Measurements from ENCODE around the gene KIAA1755.

The KIAA1755 gene

GRCh38 chr20:38227420-38228360, 32.8 kb downstream of the KIAA1755 start:
- TF ChIP-seq SUZ12 (IDR thresholded peaks at IDR 0.05; ENCODE audit: extremely low read depth, insufficient read depth, insufficient read length) (no peak), YY1 (IDR thresholded peaks at IDR 0.05; ENCODE audit: insufficient read depth, insufficient read length) (no peak), ZNF274 (IDR thresholded peaks at IDR 0.05; ENCODE audit: low read depth, low read length) (no peak)
- H3K27me3 ChIP-seq (ENCODE audit: insufficient read depth, insufficient read length), result no peaks in the 10 kb centered on the region
- no peaks in the 10 kb centered on the region for H3K36me3 ChIP-seq (ENCODE audit: insufficient read depth, insufficient read length, low read length)
- no peak overlapping the region for H3K9ac ChIP-seq (ENCODE audit: insufficient read length, low read depth)
- no peak overlapping the region for H3K4me3 ChIP-seq (ENCODE audit: insufficient read length, low read depth)
- DNase-seq (ENCODE audit: low read depth, low spot score), result no peak
- peaks cover 4% of the 10 kb centered on the region; the same call in 1 of the 2 replicates for H3K9me3 ChIP-seq (ENCODE audit: insufficient read depth, low read length)
- H3K4me1 ChIP-seq (ENCODE audit: insufficient read depth, insufficient read length), result no peaks in the 10 kb centered on the region

GRCh38 chr20:38226553-38226952, 34.0 kb downstream of the KIAA1755 start:
- H3K9ac ChIP-seq (ENCODE audit: insufficient read length, low read depth), result no peak overlapping the region
- peaks cover 4% of the 10 kb centered on the region; the same call in 1 of the 2 replicates for H3K9me3 ChIP-seq (ENCODE audit: insufficient read depth, low read length)

GRCh38 chr20:38225900-38226263, 34.7 kb downstream of the KIAA1755 start:
- Histone ChIP-seq H3K9me3 (ENCODE audit: insufficient read depth, low read length) (peaks cover 4% of the 10 kb centered on the region; the same call in 1 of the 2 replicates), H3K27me3 (ENCODE audit: insufficient read depth, insufficient read length) (no peaks in the 10 kb centered on the region), H3K4me1 (ENCODE audit: insufficient read depth, insufficient read length) (no peaks in the 10 kb centered on the region), H3K9ac (ENCODE audit: insufficient read length, low read depth) (no peak overlapping the region), H3K36me3 (ENCODE audit: insufficient read depth, insufficient read length, low read length) (no peaks in the 10 kb centered on the region), H3K4me3 (ENCODE audit: insufficient read length, low read depth) (no peak overlapping the region)
- no peak for TF ChIP-seq SUZ12 (IDR thresholded peaks at IDR 0.05; ENCODE audit: extremely low read depth, insufficient read depth, insufficient read length)
- no peak for TF ChIP-seq ZNF274 (IDR thresholded peaks at IDR 0.05; ENCODE audit: low read depth, low read length)
- no peak for TF ChIP-seq YY1 (IDR thresholded peaks at IDR 0.05; ENCODE audit: insufficient read depth, insufficient read length)
- no peak for DNase-seq (ENCODE audit: low read depth, low spot score)

More at GRCh38 chr20:38226553-38226952, 34.0 kb downstream of the KIAA1755 start:
- H3K4me3 ChIP-seq (ENCODE audit: insufficient read length, low read depth), result no peak overlapping the region
- TF ChIP-seq ZNF274 (IDR thresholded peaks at IDR 0.05; ENCODE audit: low read depth, low read length) (no peak), YY1 (IDR thresholded peaks at IDR 0.05; ENCODE audit: insufficient read depth, insufficient read length) (no peak), SUZ12 (IDR thresholded peaks at IDR 0.05; ENCODE audit: extremely low read depth, insufficient read depth, insufficient read length) (no peak)
- H3K27me3 ChIP-seq (ENCODE audit: insufficient read depth, insufficient read length), result no peaks in the 10 kb centered on the region
- no peaks in the 10 kb centered on the region for H3K36me3 ChIP-seq (ENCODE audit: insufficient read depth, insufficient read length, low read length)
- DNase-seq (ENCODE audit: low read depth, low spot score), result no peak
- H3K4me1 ChIP-seq (ENCODE audit: insufficient read depth, insufficient read length), result no peaks in the 10 kb centered on the region

- TF ChIP-seq ZNF274 (IDR thresholded peaks at IDR 0.05; ENCODE audit: low read depth, low read length) (no peak), SUZ12 (IDR thresholded peaks at IDR 0.05; ENCODE audit: extremely low read depth, insufficient read depth, insufficient read length) (no peak), YY1 (IDR thresholded peaks at IDR 0.05; ENCODE audit: insufficient read depth, insufficient read length) (no peak)
- Histone ChIP-seq H3K9me3 (ENCODE audit: insufficient read depth, low read length) (peaks cover 4% of the 10 kb centered on the region; the same call in 1 of the 2 replicates), H3K36me3 (ENCODE audit: insufficient read depth, insufficient read length, low read length) (no peaks in the 10 kb centered on the region), H3K4me3 (ENCODE audit: insufficient read length, low read depth) (no peak overlapping the region), H3K4me1 (ENCODE audit: insufficient read depth, insufficient read length) (no peaks in the 10 kb centered on the region), H3K27me3 (ENCODE audit: insufficient read depth, insufficient read length) (no peaks in the 10 kb centered on the region), H3K9ac (ENCODE audit: insufficient read length, low read depth) (no peak overlapping the region)
- no peak for DNase-seq (ENCODE audit: low read depth, low spot score)
These were observed 35.2 kb downstream of the KIAA1755 start for GRCh38 chr20:38225240-38225899.

GRCh38 chr20:38224531-38224930, 36.0 kb downstream of the KIAA1755 start:
- DNase-seq (ENCODE audit: low read depth, low spot score), result no peak
- Histone ChIP-seq H3K4me1 (ENCODE audit: insufficient read depth, insufficient read length) (peaks cover 2% of the 10 kb centered on the region), H3K27me3 (ENCODE audit: insufficient read depth, insufficient read length) (no peaks in the 10 kb centered on the region), H3K36me3 (ENCODE audit: insufficient read depth, insufficient read length, low read length) (no peaks in the 10 kb centered on the region), H3K4me3 (ENCODE audit: insufficient read length, low read depth) (no peak overlapping the region), H3K9me3 (ENCODE audit: insufficient read depth, low read length) (peaks cover 4% of the 10 kb centered on the region; the same call in 1 of the 2 replicates), H3K9ac (ENCODE audit: insufficient read length, low read depth) (no peak overlapping the region)
- TF ChIP-seq SUZ12 (IDR thresholded peaks at IDR 0.05; ENCODE audit: extremely low read depth, insufficient read depth, insufficient read length), result no peak
- no peak for TF ChIP-seq YY1 (IDR thresholded peaks at IDR 0.05; ENCODE audit: insufficient read depth, insufficient read length)
- no peak for TF ChIP-seq ZNF274 (IDR thresholded peaks at IDR 0.05; ENCODE audit: low read depth, low read length)

DNA sequence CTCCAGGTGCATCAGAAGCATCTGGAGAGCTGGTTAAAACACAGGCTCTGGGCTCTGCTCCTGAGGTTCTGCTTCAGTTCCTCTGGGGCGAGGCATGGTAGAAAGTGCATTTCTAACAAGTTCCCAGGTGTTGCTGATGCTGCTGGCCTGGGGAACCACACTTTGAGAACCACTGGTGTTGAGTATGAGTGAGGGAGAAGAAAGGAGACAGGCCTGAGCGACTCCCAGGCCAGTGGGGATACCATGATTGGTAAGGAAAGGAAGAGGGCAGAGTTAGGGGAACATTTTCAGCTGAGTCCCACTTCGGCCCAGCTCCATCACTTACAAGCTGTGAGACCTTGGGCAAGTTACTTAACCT, 36.8 kb downstream of the KIAA1755 start:
- no peak for TF ChIP-seq YY1 (IDR thresholded peaks at IDR 0.05; ENCODE audit: insufficient read depth, insufficient read length)
- no peak for TF ChIP-seq ZNF274 (IDR thresholded peaks at IDR 0.05; ENCODE audit: low read depth, low read length)
- TF ChIP-seq SUZ12 (IDR thresholded peaks at IDR 0.05; ENCODE audit: extremely low read depth, insufficient read depth, insufficient read length), result no peak
- DNase-seq (ENCODE audit: low read depth, low spot score), result no peak
- Histone ChIP-seq H3K4me3 (ENCODE audit: insufficient read length, low read depth) (no peak overlapping the region), H3K9ac (ENCODE audit: insufficient read length, low read depth) (no peak overlapping the region), H3K4me1 (ENCODE audit: insufficient read depth, insufficient read length) (peaks cover 2% of the 10 kb centered on the region), H3K36me3 (ENCODE audit: insufficient read depth, insufficient read length, low read length) (no peaks in the 10 kb centered on the region), H3K27me3 (ENCODE audit: insufficient read depth, insufficient read length) (no peaks in the 10 kb centered on the region), H3K9me3 (ENCODE audit: insufficient read depth, low read length) (peaks cover 4% of the 10 kb centered on the region; the same call in 1 of the 2 replicates)

All from NT2/D1 (cell line).